HL-60 (cell line): ENCODE results near the gene SSTR1.

Source experiments
- GABPA ChIP-seq: IDR thresholded peaks from 2 replicates; pipeline ENCODE4 v1.6.1; 2012; ENCODE audit warnings: low read depth
- POLR2AphosphoS5 ChIP-seq: IDR thresholded peaks from 2 replicates; pipeline ENCODE4 v1.6.1; 2012; ENCODE audit warnings: low read depth
- TF ChIP-seq, protein P1 (sequence below): IDR thresholded peaks from one replicate; pipeline ENCODE4 v1.5.1; 2011; ENCODE audit warnings: low read length, control low read depth, inconsistent platforms; ENCODE audit not compliant: insufficient read depth
- TF ChIP-seq, protein P2 (sequence below): IDR thresholded peaks from 2 replicates; pipeline ENCODE4 v1.6.1; 2012; ENCODE audit warnings: low read depth; ENCODE audit not compliant: insufficient replicate concordance

GRCh38 chr14:38208618-38209562 is 1.2 kb downstream of the SSTR1 start:
- TF ChIP-seq, protein P1, sequence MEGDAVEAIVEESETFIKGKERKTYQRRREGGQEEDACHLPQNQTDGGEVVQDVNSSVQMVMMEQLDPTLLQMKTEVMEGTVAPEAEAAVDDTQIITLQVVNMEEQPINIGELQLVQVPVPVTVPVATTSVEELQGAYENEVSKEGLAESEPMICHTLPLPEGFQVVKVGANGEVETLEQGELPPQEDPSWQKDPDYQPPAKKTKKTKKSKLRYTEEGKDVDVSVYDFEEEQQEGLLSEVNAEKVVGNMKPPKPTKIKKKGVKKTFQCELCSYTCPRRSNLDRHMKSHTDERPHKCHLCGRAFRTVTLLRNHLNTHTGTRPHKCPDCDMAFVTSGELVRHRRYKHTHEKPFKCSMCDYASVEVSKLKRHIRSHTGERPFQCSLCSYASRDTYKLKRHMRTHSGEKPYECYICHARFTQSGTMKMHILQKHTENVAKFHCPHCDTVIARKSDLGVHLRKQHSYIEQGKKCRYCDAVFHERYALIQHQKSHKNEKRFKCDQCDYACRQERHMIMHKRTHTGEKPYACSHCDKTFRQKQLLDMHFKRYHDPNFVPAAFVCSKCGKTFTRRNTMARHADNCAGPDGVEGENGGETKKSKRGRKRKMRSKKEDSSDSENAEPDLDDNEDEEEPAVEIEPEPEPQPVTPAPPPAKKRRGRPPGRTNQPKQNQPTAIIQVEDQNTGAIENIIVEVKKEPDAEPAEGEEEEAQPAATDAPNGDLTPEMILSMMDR: no peak
- TF ChIP-seq, protein P2, sequence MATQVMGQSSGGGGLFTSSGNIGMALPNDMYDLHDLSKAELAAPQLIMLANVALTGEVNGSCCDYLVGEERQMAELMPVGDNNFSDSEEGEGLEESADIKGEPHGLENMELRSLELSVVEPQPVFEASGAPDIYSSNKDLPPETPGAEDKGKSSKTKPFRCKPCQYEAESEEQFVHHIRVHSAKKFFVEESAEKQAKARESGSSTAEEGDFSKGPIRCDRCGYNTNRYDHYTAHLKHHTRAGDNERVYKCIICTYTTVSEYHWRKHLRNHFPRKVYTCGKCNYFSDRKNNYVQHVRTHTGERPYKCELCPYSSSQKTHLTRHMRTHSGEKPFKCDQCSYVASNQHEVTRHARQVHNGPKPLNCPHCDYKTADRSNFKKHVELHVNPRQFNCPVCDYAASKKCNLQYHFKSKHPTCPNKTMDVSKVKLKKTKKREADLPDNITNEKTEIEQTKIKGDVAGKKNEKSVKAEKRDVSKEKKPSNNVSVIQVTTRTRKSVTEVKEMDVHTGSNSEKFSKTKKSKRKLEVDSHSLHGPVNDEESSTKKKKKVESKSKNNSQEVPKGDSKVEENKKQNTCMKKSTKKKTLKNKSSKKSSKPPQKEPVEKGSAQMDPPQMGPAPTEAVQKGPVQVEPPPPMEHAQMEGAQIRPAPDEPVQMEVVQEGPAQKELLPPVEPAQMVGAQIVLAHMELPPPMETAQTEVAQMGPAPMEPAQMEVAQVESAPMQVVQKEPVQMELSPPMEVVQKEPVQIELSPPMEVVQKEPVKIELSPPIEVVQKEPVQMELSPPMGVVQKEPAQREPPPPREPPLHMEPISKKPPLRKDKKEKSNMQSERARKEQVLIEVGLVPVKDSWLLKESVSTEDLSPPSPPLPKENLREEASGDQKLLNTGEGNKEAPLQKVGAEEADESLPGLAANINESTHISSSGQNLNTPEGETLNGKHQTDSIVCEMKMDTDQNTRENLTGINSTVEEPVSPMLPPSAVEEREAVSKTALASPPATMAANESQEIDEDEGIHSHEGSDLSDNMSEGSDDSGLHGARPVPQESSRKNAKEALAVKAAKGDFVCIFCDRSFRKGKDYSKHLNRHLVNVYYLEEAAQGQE: no peak
- no peak for TF ChIP-seq GABPA
- TF ChIP-seq POLR2AphosphoS5: no peak
